ENCODE data around the gene GSK3A.

Gene GSK3A

DNA sequence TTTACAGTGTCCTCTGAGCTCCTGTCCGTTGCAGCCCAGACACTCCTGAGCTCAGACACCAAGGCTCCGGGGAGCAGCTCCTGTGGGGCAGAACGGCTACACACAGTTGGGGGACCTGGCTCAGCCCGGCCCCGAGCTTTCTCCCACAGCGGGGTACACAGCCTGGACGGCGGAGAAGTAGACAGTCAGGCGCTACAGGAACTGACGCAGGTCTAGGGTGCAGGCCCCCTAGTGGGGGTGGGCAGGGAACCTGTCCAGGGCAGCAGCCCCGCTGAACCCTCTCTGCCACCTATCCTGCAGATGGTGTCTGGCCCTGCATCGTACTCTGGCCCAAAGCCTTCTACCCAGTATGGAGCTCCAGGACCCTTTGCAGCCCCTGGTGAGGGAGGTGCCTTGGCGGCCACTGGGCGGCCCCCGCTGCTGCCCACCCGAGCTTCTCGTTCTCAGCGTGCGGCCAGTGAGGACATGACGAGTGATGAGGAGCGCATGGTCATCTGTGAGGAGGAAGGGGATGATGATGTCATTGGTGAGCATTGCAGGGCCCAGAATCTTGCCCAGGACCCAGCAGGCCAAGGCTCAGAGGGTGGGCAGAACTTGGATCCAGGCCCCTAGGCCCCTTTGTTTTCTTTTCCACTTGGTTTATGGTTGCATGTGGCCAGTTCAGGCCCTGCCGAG is 46.6 kb upstream of the GSK3A start:
- ChIA-PET CTCF (interaction anchor here (3.0 to 14.2 kb wide), 3 partner anchors 8 to 43 kb away, joined by 11 to 258 read pairs (median 48); partner anchors contain the start of gene GSK3A), POLR2A (no interaction called here)
- TF ChIP-seq, protein P1, sequence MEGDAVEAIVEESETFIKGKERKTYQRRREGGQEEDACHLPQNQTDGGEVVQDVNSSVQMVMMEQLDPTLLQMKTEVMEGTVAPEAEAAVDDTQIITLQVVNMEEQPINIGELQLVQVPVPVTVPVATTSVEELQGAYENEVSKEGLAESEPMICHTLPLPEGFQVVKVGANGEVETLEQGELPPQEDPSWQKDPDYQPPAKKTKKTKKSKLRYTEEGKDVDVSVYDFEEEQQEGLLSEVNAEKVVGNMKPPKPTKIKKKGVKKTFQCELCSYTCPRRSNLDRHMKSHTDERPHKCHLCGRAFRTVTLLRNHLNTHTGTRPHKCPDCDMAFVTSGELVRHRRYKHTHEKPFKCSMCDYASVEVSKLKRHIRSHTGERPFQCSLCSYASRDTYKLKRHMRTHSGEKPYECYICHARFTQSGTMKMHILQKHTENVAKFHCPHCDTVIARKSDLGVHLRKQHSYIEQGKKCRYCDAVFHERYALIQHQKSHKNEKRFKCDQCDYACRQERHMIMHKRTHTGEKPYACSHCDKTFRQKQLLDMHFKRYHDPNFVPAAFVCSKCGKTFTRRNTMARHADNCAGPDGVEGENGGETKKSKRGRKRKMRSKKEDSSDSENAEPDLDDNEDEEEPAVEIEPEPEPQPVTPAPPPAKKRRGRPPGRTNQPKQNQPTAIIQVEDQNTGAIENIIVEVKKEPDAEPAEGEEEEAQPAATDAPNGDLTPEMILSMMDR (IDR thresholded peaks at IDR 0.05; ENCODE audit: insufficient read depth, low read length, missing control alignments), result no peak
- DNase-seq (ENCODE audit: low read depth, low spot score), result no peak
- no peak overlapping the region for H3K4me3 ChIP-seq (ENCODE audit: low read depth, low read length)

GRCh38 chr19:42288387-42288786 is 46.0 kb upstream of the GSK3A start:
- TF ChIP-seq, protein P1 (IDR thresholded peaks at IDR 0.05; ENCODE audit: insufficient read depth, low read length, missing control alignments), result no peak
- DNase-seq (ENCODE audit: low read depth, low spot score), result no peak
- H3K4me3 ChIP-seq (ENCODE audit: low read depth, low read length), result no peak overlapping the region
- ChIA-PET CTCF (interaction anchor here (1.1 to 14.2 kb wide), 3 partner anchors 8 to 42 kb away, joined by 3 to 258 read pairs (median 48); partner anchors contain the start of gene GSK3A), POLR2A (no interaction called here)

GRCh38 chr19:42287827-42288107 is 45.4 kb upstream of the GSK3A start:
- DNase-seq (ENCODE audit: low read depth, low spot score), result no peak
- H3K4me3 ChIP-seq (ENCODE audit: low read depth, low read length), result no peak overlapping the region
- TF ChIP-seq, protein P1 (IDR thresholded peaks at IDR 0.05; ENCODE audit: insufficient read depth, low read length, missing control alignments), result no peak
- CTCF ChIA-PET, result interaction anchor here (0.8 to 14.2 kb wide), 4 partner anchors 8 to 42 kb away, joined by 3 to 258 read pairs (median 26); partner anchors contain the start of gene GSK3A
- POLR2A ChIA-PET, result no interaction called here

- TF ChIP-seq, protein P1 (IDR thresholded peaks at IDR 0.05; ENCODE audit: insufficient read depth, low read length, missing control alignments), result no peak
- ChIA-PET CTCF (interaction anchor here (0.8 to 14.2 kb wide), 4 partner anchors 8 to 41 kb away, joined by 3 to 258 read pairs (median 26); partner anchors contain the start of gene GSK3A), POLR2A (no interaction called here)
- H3K4me3 ChIP-seq (ENCODE audit: low read depth, low read length), result no peak overlapping the region
- no peak for DNase-seq (ENCODE audit: low read depth, low spot score)
Measured at GRCh38 chr19:42287017-42287826, 44.8 kb upstream of the GSK3A start.

- ChIA-PET CTCF (interaction anchor here (5.1 kb wide), 1 partner anchor 10 kb away, joined by 48 read pairs; no protein-coding TSS in a partner anchor), POLR2A (no interaction called here)
- TF ChIP-seq, protein P1 (IDR thresholded peaks at IDR 0.05; ENCODE audit: insufficient read depth, low read length, missing control alignments), result no peak
- DNase-seq (ENCODE audit: low read depth, low spot score), result no peak
- peak overlapping the region; percentile 69 for H3K4me3 ChIP-seq (ENCODE audit: low read depth, low read length)
Measured at GRCh38 chr19:42286349-42287016, 44.1 kb upstream of the GSK3A start.
